ENCODE data around the gene EMP2.

The EMP2 gene

GRCh38 chr16:10597187-10597601, 16.8 kb upstream of the EMP2 start:
- Histone ChIP-seq H3K27ac (ENCODE audit: low read depth, low read length) (no peak overlapping the region), H3K27me3 (ENCODE audit: control insufficient read depth in 5 of 5, insufficient read depth in 4 of 5, low read length in 5 of 5) (peaks cover 0 to 4% (median 0%) of the 10 kb centered on the region in 5 donors), H3K36me3 (ENCODE audit: control insufficient read depth in 5 of 5, insufficient read depth in 5 of 5, low read length in 5 of 5) (no peaks in the 10 kb centered on the region), H3K9ac (ENCODE audit: low read length in 5 of 5) (no peak overlapping the region), H3K4me1 (ENCODE audit: control insufficient read depth in 5 of 5, insufficient read depth in 5 of 5, low read length in 5 of 5) (peaks cover 0 to 19% (median 8%) of the 10 kb centered on the region in 5 donors), H3K9me3 (ENCODE audit: control insufficient read depth in 5 of 5, low read length in 5 of 5) (no peaks in the 10 kb centered on the region), H3K4me3 (ENCODE audit: low read depth in 1 of 5, low read length in 5 of 5) (no peak overlapping the region)

GRCh38 chr16:10594312-10594950, 14.0 kb upstream of the EMP2 start:
- H3K9me3 ChIP-seq (ENCODE audit: control insufficient read depth in 5 of 5, low read length in 5 of 5), result no peaks in the 10 kb centered on the region
- peaks cover 0 to 2% (median 0%) of the 10 kb centered on the region in 5 donors for H3K27me3 ChIP-seq (ENCODE audit: control insufficient read depth in 5 of 5, insufficient read depth in 4 of 5, low read length in 5 of 5)
- H3K36me3 ChIP-seq (ENCODE audit: control insufficient read depth in 5 of 5, insufficient read depth in 5 of 5, low read length in 5 of 5), result no peaks in the 10 kb centered on the region
- H3K4me3 ChIP-seq (ENCODE audit: low read depth in 1 of 5, low read length in 5 of 5), result no peak overlapping the region
- H3K27ac ChIP-seq (ENCODE audit: low read depth, low read length), result no peak overlapping the region
- peaks cover 0 to 19% (median 8%) of the 10 kb centered on the region in 5 donors for H3K4me1 ChIP-seq (ENCODE audit: control insufficient read depth in 5 of 5, insufficient read depth in 5 of 5, low read length in 5 of 5)
- H3K9ac ChIP-seq (ENCODE audit: low read length in 5 of 5), result no peak overlapping the region

DNA sequence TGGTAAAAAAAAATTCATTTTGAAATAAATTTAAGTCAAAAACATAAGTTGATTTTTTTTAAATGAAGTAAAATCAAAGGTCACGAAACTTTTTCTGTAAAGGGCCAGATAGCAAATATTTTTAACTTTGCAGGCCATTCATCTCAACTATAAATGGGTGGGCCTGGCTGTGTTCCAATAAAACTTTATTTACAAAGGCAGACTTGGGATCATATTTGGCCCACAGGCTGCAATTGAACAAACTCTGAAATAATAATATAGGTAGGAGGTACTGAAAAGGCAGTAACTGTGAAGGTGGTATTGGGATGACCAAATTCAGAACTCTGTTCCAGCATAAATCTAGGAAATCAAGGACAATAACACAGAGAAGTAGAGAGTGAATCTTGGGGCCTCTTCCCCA, 12.2 kb upstream of the EMP2 start:
- Histone ChIP-seq H3K36me3 (ENCODE audit: control insufficient read depth in 5 of 5, insufficient read depth in 5 of 5, low read length in 5 of 5) (no peaks in the 10 kb centered on the region), H3K27ac (ENCODE audit: low read depth, low read length) (no peak overlapping the region), H3K4me1 (ENCODE audit: control insufficient read depth in 5 of 5, insufficient read depth in 5 of 5, low read length in 5 of 5) (peaks cover 0 to 10% (median 4%) of the 10 kb centered on the region in 5 donors), H3K4me3 (ENCODE audit: low read depth in 1 of 5, low read length in 5 of 5) (no peak overlapping the region), H3K9ac (ENCODE audit: low read length in 5 of 5) (no peak overlapping the region), H3K27me3 (ENCODE audit: control insufficient read depth in 5 of 5, insufficient read depth in 4 of 5, low read length in 5 of 5) (peaks cover 0 to 8% (median 0%) of the 10 kb centered on the region in 5 donors), H3K9me3 (ENCODE audit: control insufficient read depth in 5 of 5, low read length in 5 of 5) (no peaks in the 10 kb centered on the region)

DNA sequence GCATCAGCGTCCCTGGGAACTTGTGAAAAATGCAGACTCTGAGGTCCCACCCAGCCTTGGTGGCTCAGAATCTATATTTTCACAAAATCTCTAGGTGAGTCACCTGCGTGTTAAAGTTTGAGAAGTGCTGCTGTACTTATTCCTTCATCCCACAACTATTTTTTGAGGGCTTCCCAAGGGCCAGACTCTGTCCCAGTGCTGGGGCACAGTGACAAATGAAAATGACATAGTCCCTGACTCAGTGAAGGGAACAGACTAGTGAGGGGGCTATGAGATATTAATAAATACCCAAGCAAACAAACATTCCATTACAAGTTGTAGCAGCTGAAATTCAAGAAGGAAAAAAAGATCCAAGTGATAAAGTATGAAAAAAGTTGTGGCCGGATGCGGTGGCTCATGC, 9.9 kb upstream of the EMP2 start:
- peaks cover 0 to 4% (median 0%) of the 10 kb centered on the region in 5 donors for H3K4me1 ChIP-seq (ENCODE audit: control insufficient read depth in 5 of 5, insufficient read depth in 5 of 5, low read length in 5 of 5)
- H3K4me3 ChIP-seq (ENCODE audit: low read depth in 1 of 5, low read length in 5 of 5), result no peak overlapping the region
- H3K9me3 ChIP-seq (ENCODE audit: control insufficient read depth in 5 of 5, low read length in 5 of 5), result no peaks in the 10 kb centered on the region
- H3K27me3 ChIP-seq (ENCODE audit: control insufficient read depth in 5 of 5, insufficient read depth in 4 of 5, low read length in 5 of 5), result peaks cover 0 to 7% (median 0%) of the 10 kb centered on the region in 5 donors
- no peak overlapping the region for H3K27ac ChIP-seq (ENCODE audit: low read depth, low read length)
- H3K36me3 ChIP-seq (ENCODE audit: control insufficient read depth in 5 of 5, insufficient read depth in 5 of 5, low read length in 5 of 5), result no peaks in the 10 kb centered on the region
- H3K9ac ChIP-seq (ENCODE audit: low read length in 5 of 5), result no peak overlapping the region

DNA sequence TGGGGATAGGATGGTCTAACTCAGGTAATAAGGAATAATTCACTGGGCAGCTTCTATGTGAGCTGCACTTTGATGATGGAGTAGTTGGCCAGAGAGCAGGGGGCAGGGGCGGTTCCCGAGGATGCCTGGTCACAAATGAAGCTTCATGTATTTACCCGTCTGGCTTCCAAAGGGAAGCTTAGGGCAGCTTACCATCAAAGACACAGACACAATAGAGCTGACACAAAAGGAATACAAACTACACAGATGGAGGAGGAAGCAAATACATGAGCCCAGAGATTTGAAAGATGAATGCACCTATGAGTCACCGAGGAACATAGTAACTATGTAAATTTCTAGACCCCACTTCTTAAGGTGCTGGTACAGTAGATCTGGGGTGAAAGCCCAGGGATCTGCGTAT, 8.7 kb upstream of the EMP2 start:
- no peaks in the 10 kb centered on the region for H3K36me3 ChIP-seq (ENCODE audit: control insufficient read depth in 5 of 5, insufficient read depth in 5 of 5, low read length in 5 of 5)
- H3K27me3 ChIP-seq (ENCODE audit: control insufficient read depth in 5 of 5, insufficient read depth in 4 of 5, low read length in 5 of 5), result peaks cover 0 to 7% (median 0%) of the 10 kb centered on the region in 5 donors
- no peaks in the 10 kb centered on the region for H3K9me3 ChIP-seq (ENCODE audit: control insufficient read depth in 5 of 5, low read length in 5 of 5)
- H3K27ac ChIP-seq (ENCODE audit: low read depth, low read length), result no peak overlapping the region
- no peak overlapping the region for H3K9ac ChIP-seq (ENCODE audit: low read length in 5 of 5)
- H3K4me3 ChIP-seq (ENCODE audit: low read depth in 1 of 5, low read length in 5 of 5), result no peak overlapping the region
- H3K4me1 ChIP-seq (ENCODE audit: control insufficient read depth in 5 of 5, insufficient read depth in 5 of 5, low read length in 5 of 5), result no peaks in the 10 kb centered on the region

DNA sequence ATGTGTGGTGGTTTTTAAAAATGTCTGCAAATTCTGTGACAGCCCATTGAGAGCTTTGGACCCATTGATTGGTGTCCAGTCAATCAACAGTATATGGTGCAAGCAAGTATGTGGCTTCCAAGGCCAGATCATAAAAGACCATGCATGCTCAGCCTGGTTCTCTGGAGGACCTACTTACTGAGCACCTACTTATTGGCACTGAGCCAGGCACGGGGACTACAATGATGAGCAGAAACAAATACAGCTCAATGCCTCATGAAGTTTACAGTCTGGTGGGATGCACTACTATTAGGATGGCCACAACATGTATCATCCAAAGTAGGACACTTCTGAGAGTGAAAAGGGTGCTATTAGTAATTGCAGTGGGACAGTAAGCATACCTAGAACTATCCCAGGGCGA, 7.2 kb upstream of the EMP2 start:
- no peak overlapping the region for H3K9ac ChIP-seq (ENCODE audit: low read length in 5 of 5)
- no peak overlapping the region for H3K27ac ChIP-seq (ENCODE audit: low read depth, low read length)
- no peaks in the 10 kb centered on the region for H3K9me3 ChIP-seq (ENCODE audit: control insufficient read depth in 5 of 5, low read length in 5 of 5)

GRCh38 chr16:10584981-10585438, 4.6 kb upstream of the EMP2 start:
- Histone ChIP-seq H3K9me3 (ENCODE audit: control insufficient read depth in 5 of 5, low read length in 5 of 5) (no peaks in the 10 kb centered on the region), H3K4me3 (ENCODE audit: low read depth in 1 of 5, low read length in 5 of 5) (no peak overlapping the region), H3K27ac (ENCODE audit: low read depth, low read length) (no peak overlapping the region), H3K27me3 (ENCODE audit: control insufficient read depth in 5 of 5, insufficient read depth in 4 of 5, low read length in 5 of 5) (peaks cover 0 to 7% (median 0%) of the 10 kb centered on the region in 5 donors), H3K36me3 (ENCODE audit: control insufficient read depth in 5 of 5, insufficient read depth in 5 of 5, low read length in 5 of 5) (no peaks in the 10 kb centered on the region), H3K4me1 (ENCODE audit: control insufficient read depth in 5 of 5, insufficient read depth in 5 of 5, low read length in 5 of 5) (peaks cover 0 to 14% (median 6%) of the 10 kb centered on the region in 5 donors), H3K9ac (ENCODE audit: low read length in 5 of 5) (no peak overlapping the region)

More for the DNA sequence above, 7.2 kb upstream of the EMP2 start:
- H3K4me1 ChIP-seq (ENCODE audit: control insufficient read depth in 5 of 5, insufficient read depth in 5 of 5, low read length in 5 of 5), result no peaks in the 10 kb centered on the region
- H3K27me3 ChIP-seq (ENCODE audit: control insufficient read depth in 5 of 5, insufficient read depth in 4 of 5, low read length in 5 of 5), result peaks cover 0 to 7% (median 0%) of the 10 kb centered on the region in 5 donors
- no peaks in the 10 kb centered on the region for H3K36me3 ChIP-seq (ENCODE audit: control insufficient read depth in 5 of 5, insufficient read depth in 5 of 5, low read length in 5 of 5)
- H3K4me3 ChIP-seq (ENCODE audit: low read depth in 1 of 5, low read length in 5 of 5), result no peak overlapping the region

GRCh38 chr16:10583269-10583668, 2.9 kb upstream of the EMP2 start:
- peaks cover 0 to 7% (median 0%) of the 10 kb centered on the region in 5 donors for H3K27me3 ChIP-seq (ENCODE audit: control insufficient read depth in 5 of 5, insufficient read depth in 4 of 5, low read length in 5 of 5)
- no peaks in the 10 kb centered on the region for H3K36me3 ChIP-seq (ENCODE audit: control insufficient read depth in 5 of 5, insufficient read depth in 5 of 5, low read length in 5 of 5)
- no peak overlapping the region for H3K9ac ChIP-seq (ENCODE audit: low read length in 5 of 5)
- H3K4me1 ChIP-seq (ENCODE audit: control insufficient read depth in 5 of 5, insufficient read depth in 5 of 5, low read length in 5 of 5), result peaks cover 0 to 31% (median 22%) of the 10 kb centered on the region in 5 donors
- no peaks in the 10 kb centered on the region for H3K9me3 ChIP-seq (ENCODE audit: control insufficient read depth in 5 of 5, low read length in 5 of 5)
- no peak overlapping the region for H3K27ac ChIP-seq (ENCODE audit: low read depth, low read length)
- H3K4me3 ChIP-seq (ENCODE audit: low read depth in 1 of 5, low read length in 5 of 5), result no peak overlapping the region

GRCh38 chr16:10581507-10581906, 1.1 kb upstream of the EMP2 start:
- Histone ChIP-seq H3K36me3 (ENCODE audit: control insufficient read depth in 5 of 5, insufficient read depth in 5 of 5, low read length in 5 of 5) (no peaks in the 10 kb centered on the region), H3K27me3 (ENCODE audit: control insufficient read depth in 5 of 5, insufficient read depth in 4 of 5, low read length in 5 of 5) (peaks cover 0 to under 1% (median 0%) of the 10 kb centered on the region in 5 donors), H3K4me3 (ENCODE audit: low read depth in 1 of 5, low read length in 5 of 5) (no peak overlapping the region), H3K9me3 (ENCODE audit: control insufficient read depth in 5 of 5, low read length in 5 of 5) (no peaks in the 10 kb centered on the region), H3K9ac (ENCODE audit: low read length in 5 of 5) (no peak overlapping the region), H3K4me1 (ENCODE audit: control insufficient read depth in 5 of 5, insufficient read depth in 5 of 5, low read length in 5 of 5) (peaks cover 6 to 49% (median 38%) of the 10 kb centered on the region in 5 donors), H3K27ac (ENCODE audit: low read depth, low read length) (peak overlapping the region; percentile 80)

DNA sequence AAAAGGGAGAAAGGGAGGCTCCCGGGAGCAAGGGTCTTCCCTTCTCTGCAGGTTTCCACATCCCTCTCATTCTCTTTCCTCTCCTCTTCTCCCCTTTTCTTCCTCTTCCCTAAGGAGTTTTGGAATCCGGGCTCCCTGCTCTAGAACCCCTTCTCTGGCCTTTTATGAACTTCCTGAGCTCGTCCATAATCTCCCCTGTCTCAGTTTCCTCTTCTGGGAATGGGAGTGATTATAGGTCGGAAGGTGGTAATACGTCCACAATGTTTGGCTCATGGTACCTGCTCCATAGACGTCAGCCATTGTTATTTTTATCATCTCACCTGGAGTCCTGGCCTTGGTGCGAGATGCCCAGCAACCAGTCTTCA, 467 bp upstream of the EMP2 start:
- Histone ChIP-seq H3K27ac (ENCODE audit: low read depth, low read length) (peak overlapping the region; percentile 80), H3K9me3 (ENCODE audit: control insufficient read depth in 5 of 5, low read length in 5 of 5) (no peaks in the 10 kb centered on the region), H3K4me1 (ENCODE audit: control insufficient read depth in 5 of 5, insufficient read depth in 5 of 5, low read length in 5 of 5) (peaks cover 6 to 53% (median 44%) of the 10 kb centered on the region in 5 donors), H3K9ac (ENCODE audit: low read length in 5 of 5) (peak overlapping the region in 4 of 5 donors; percentile 64 to 87 (median 81)), H3K36me3 (ENCODE audit: control insufficient read depth in 5 of 5, insufficient read depth in 5 of 5, low read length in 5 of 5) (no peaks in the 10 kb centered on the region), H3K4me3 (ENCODE audit: low read depth in 1 of 5, low read length in 5 of 5) (peak overlapping the region; percentile 58 to 85 (median 77)), H3K27me3 (ENCODE audit: control insufficient read depth in 5 of 5, insufficient read depth in 4 of 5, low read length in 5 of 5) (no peaks in the 10 kb centered on the region)

All from subcutaneous abdominal adipose tissue (tissue), 5 donors.